Stomach (tissue), 9 donors: ENCODE data around the gene SCAND1. TPM values are rescaled to one million over a fixed set of nuclear protein-coding genes. Genes with fewer than 3 reads are reported as not detected.

Experiments
- DNase-seq, 2 donors: peaks; one replicate each; pipeline versions ENCODE4 v3.0.0 to v3.0.0-alpha.2; 2013 to 2019
- H3K27ac ChIP-seq, 5 donors: fragments of 200-600 bp in 4 of 5; sonication (generic) in 4 of 5; one replicate each; pipeline ENCODE4 v1.5.1; 2013 to 2019; ENCODE audit warnings: mild to moderate bottlenecking in 1 of 5, moderate library complexity in 1 of 5
- H3K27me3 ChIP-seq, 3 donors: fragments of 200-600 bp; sonication (generic); one replicate each; pipeline ENCODE4 v1.5.1; 2017 to 2019; ENCODE audit warnings: mixed run types in 1 of 3
- H3K36me3 ChIP-seq, 4 donors: fragments of 200-600 bp; sonication (generic); 1 replicate in 3 of 4; 2 replicates in 1 of 4; pipeline ENCODE4 v1.5.1; 2016 to 2019
- H3K4me1 ChIP-seq, 4 donors: fragments of 200-600 bp; sonication (generic); one replicate each; pipeline ENCODE4 v1.5.1; 2016 to 2019
- H3K4me3 ChIP-seq, 4 donors: fragments of 200-600 bp; sonication (generic) in 3 of 4; one replicate each; pipeline ENCODE4 v1.5.1; 2016 to 2019; ENCODE audit warnings: mild to moderate bottlenecking in 1 of 4
- H3K9me3 ChIP-seq, 4 donors: fragments of 200-600 bp; sonication (generic); one replicate each; pipeline ENCODE4 v1.5.1; 2016 to 2019
- EP300 ChIP-seq: sonication (generic); formaldehyde crosslinking; IDR thresholded peaks from one replicate; pipeline ENCODE4 v1.6.1; 2017; ENCODE audit warnings: antibody characterized with exemption
- POLR2A ChIP-seq, 4 donors: fragments of 450-650 bp; IDR thresholded peaks; one replicate each; pipeline ENCODE4 v1.6.1; 2016; ENCODE audit warnings: antibody characterized with exemption in 4 of 4, control low read depth in 2 of 4, mild to moderate bottlenecking in 1 of 4, moderate library complexity in 1 of 4
- POLR2AphosphoS5 ChIP-seq, 3 donors: sonication (generic); formaldehyde crosslinking; IDR thresholded peaks; one replicate each; pipeline ENCODE4 v1.6.1; 2016; ENCODE audit warnings: antibody characterized with exemption in 3 of 3
- WGBS, 5 donors: extraction: QIAGEN DNeasy Blood & Tissue Kit in 3 of 5; methylation state at CpG; one replicate each; pipeline versions ENCODE4 v1.1.5 to v1.1.7; 2013 to 2018; 5-methylcytosine and 5-hydroxymethylcytosine counted together
- intact Hi-C: fragments of 100-400 bp; cut with DNase I; formaldehyde crosslinking; loops from one replicate; pipeline ENCODE4 v1.15.1; 2023; ENCODE audit warnings: low total_unique reads
- polyA plus RNA-seq, 3 donors: library from polyadenylated mRNA; stranded (reverse); fragments of 200-250 nt; gene quantifications; one replicate each; pipeline ENCODE4 v1.2.3, GENCODE V29; 2013
- total RNA-seq, 5 donors: library from RNA; depleted of rRNA; stranded (reverse); fragments of >200 nt; gene quantifications; one replicate each; pipeline versions ENCODE4 v1.1.0 to v1.2.3, GENCODE V29; 2014 to 2016
- TF ChIP-seq, protein P1 (sequence below), 7 experiments: fragments of 450-650 bp in 4 of 7; fragments of 200-600 bp in 3 of 7; sonication (generic) in 3 of 7; IDR thresholded peaks; one replicate each; pipeline ENCODE4 v1.5.1; 2016 to 2019; ENCODE audit warnings: antibody characterized with exemption in 7 of 7, control low read depth in 2 of 7, mild to moderate bottlenecking in 1 of 7
- donor health status: healthy with polysubstance abuse.
- donor health status: Bipolar disorder and iron deficiency.
- donor health status: healthy.

Gene SCAND1
- total and polyA plus RNA-seq, 8 donors = 16.9 to 246 (median 136) TPM

DNA sequence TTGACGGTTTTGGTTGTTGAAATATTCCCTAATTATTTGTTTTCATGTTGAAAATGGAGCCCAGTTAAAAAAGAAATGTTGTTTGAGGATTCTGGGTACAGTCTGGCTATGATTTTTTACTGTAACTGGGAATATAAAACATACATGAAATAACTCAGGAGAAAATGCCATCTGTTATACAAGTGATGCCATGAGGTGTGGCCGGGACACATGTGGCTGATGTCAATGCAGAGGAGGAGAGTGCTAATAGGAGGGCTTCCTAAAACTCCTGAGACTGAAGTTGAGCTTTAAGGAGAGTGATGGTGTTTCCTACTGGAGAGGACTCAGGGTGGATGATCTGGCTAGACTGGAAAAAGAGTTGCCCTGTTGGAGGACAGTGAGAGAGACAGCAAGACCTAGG lies 12.7 kb downstream of the SCAND1 start:
- Histone ChIP-seq H3K36me3 (peaks cover 39 to 88% (median 86%) of the 10 kb centered on the region in 4 donors), H3K27me3 (no peaks in the 10 kb centered on the region), H3K9me3 (no peaks in the 10 kb centered on the region), H3K4me1 (no peaks in the 10 kb centered on the region), H3K27ac (no peak overlapping the region), H3K4me3 (no peak overlapping the region)
- no peak for DNase-seq
- TF ChIP-seq, protein P1, sequence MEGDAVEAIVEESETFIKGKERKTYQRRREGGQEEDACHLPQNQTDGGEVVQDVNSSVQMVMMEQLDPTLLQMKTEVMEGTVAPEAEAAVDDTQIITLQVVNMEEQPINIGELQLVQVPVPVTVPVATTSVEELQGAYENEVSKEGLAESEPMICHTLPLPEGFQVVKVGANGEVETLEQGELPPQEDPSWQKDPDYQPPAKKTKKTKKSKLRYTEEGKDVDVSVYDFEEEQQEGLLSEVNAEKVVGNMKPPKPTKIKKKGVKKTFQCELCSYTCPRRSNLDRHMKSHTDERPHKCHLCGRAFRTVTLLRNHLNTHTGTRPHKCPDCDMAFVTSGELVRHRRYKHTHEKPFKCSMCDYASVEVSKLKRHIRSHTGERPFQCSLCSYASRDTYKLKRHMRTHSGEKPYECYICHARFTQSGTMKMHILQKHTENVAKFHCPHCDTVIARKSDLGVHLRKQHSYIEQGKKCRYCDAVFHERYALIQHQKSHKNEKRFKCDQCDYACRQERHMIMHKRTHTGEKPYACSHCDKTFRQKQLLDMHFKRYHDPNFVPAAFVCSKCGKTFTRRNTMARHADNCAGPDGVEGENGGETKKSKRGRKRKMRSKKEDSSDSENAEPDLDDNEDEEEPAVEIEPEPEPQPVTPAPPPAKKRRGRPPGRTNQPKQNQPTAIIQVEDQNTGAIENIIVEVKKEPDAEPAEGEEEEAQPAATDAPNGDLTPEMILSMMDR (IDR thresholded peaks at IDR 0.05) = no peak
- TF ChIP-seq POLR2AphosphoS5 (IDR thresholded peaks at IDR 0.05) (no peak), EP300 (no peak), POLR2A (IDR thresholded peaks at IDR 0.05) (no peak)
- 84 to 98% (median 92%) methylated on average over 2 of the region's 2 CpGs for WGBS, 5 donors
- intact Hi-C loops = no loop called here

DNA sequence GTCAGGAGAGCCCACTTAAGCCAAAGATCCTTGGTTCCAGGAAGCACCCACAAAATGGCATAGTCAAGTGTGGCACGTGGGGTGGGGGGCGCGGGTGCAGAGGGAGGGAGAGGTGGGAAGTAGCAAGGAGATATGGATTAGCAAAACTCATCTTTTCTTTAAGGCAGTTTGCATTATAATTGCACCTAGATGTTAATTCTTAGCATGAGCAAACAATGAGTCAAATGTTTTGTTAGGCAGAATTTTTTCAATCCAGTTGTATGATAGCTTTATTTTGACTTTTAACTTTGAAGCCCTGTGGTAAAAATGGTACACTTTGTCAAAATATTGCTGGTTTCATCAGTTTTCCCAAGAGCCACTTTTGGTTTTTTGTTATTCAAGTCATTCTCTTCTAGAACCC lies 15.0 kb downstream of the SCAND1 start:
- no peaks in the 10 kb centered on the region for H3K27me3 ChIP-seq
- DNase-seq = no peak
- intact Hi-C loops = no loop called here
- no peak overlapping the region for H3K27ac ChIP-seq
- no peaks in the 10 kb centered on the region for H3K4me1 ChIP-seq
- no peak overlapping the region for H3K4me3 ChIP-seq
- H3K36me3 ChIP-seq = peaks cover 45 to 87% (median 81%) of the 10 kb centered on the region in 4 donors
- 90 to 94% (median 91%) methylated on average over 3 of the region's 3 CpGs for WGBS, 5 donors
- TF ChIP-seq POLR2AphosphoS5 (IDR thresholded peaks at IDR 0.05) = no peak
- TF ChIP-seq, protein P1 (IDR thresholded peaks at IDR 0.05) = no peak
- TF ChIP-seq EP300 = no peak
- H3K9me3 ChIP-seq = no peaks in the 10 kb centered on the region

DNA sequence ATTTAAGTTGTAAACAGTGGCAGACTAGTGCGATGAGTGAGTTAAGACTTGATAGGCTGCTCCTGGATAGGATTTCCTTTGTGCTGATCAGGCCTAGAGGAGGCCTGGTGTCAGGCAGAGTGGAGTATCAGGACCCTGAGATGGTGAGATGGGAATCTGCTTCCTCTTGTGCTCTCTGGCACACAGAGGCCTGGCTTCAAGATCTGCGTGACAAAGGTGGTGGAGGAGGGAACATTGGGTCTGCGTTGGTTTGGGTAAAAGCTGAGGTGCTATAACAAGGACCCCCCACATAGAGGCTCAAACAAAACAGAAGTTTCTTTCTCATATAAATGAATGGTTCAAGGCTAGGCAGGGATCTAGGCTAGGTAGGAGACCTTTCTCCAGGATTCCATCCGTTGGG lies 20.3 kb downstream of the SCAND1 start:
- peaks cover 39 to 89% (median 81%) of the 10 kb centered on the region in 4 donors for H3K36me3 ChIP-seq
- TF ChIP-seq POLR2A (IDR thresholded peaks at IDR 0.05) (no peak), POLR2AphosphoS5 (IDR thresholded peaks at IDR 0.05) (no peak), EP300 (no peak)
- TF ChIP-seq, protein P1 (IDR thresholded peaks at IDR 0.05) = no peak

DNA sequence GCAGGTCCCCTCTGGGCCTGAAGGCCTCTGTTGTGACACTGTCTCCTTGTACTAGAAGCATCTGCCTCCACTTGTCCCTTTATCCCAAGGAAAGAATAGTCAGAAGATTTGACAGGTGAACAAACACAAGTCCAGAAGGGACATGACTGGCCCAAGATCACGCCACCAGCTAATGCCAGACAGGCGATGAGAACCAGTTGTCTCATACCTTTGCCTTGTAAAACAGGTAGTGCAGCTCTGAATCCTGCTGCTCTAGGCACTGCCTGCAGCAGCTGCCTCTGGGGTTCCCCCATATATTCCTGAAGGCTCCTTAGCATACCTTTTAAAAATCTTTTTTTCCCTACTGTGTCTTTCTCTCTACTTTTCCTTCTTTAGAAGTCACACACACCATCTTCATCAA lies 25.0 kb downstream of the SCAND1 start:
- Histone ChIP-seq H3K9me3 (no peaks in the 10 kb centered on the region), H3K36me3 (peaks cover 41 to 95% (median 81%) of the 10 kb centered on the region in 4 donors), H3K27me3 (no peaks in the 10 kb centered on the region), H3K4me3 (no peak overlapping the region), H3K27ac (no peak overlapping the region), H3K4me1 (no peaks in the 10 kb centered on the region)
- no peak for TF ChIP-seq POLR2AphosphoS5 (IDR thresholded peaks at IDR 0.05)
- TF ChIP-seq, protein P1 (IDR thresholded peaks at IDR 0.05) = no peak
- no peak for TF ChIP-seq EP300
- TF ChIP-seq POLR2A (IDR thresholded peaks at IDR 0.05) = no peak
- WGBS, 5 donors = 83 to 98% (median 97%) methylated on average over 2 of the region's 2 CpGs
- no peak for DNase-seq
- intact Hi-C loops = no loop called here

More for the DNA sequence above, 20.3 kb downstream of the SCAND1 start:
- H3K4me1 ChIP-seq = no peaks in the 10 kb centered on the region
- 86 to 95% (median 91%) methylated on average over 4 of the region's 4 CpGs for WGBS, 5 donors
- intact Hi-C loops = no loop called here
- no peak overlapping the region for H3K27ac ChIP-seq
- no peak for DNase-seq
- no peaks in the 10 kb centered on the region for H3K9me3 ChIP-seq
- no peak overlapping the region for H3K4me3 ChIP-seq
- no peaks in the 10 kb centered on the region for H3K27me3 ChIP-seq
